ENCODE results near the gene GALM.

GALM gene

GRCh38 chr2:38712413-38712812, 46.5 kb downstream of the GALM start:
- TF ChIP-seq ZNF623 (tag by site-specific recombination; IDR thresholded peaks at IDR 0.05) (no peak), ZSCAN23 (tag by site-specific recombination; IDR thresholded peaks at IDR 0.05) (no peak), BCL11A (tag by site-specific recombination; IDR thresholded peaks at IDR 0.05; ENCODE audit: low read depth) (no peak), ZNF596 (tag by site-specific recombination; IDR thresholded peaks at IDR 0.05) (no peak), ZNF776 (tag by site-specific recombination; IDR thresholded peaks at IDR 0.05; ENCODE audit: borderline replicate concordance) (no peak), ZNF549 (tag by site-specific recombination; IDR thresholded peaks at IDR 0.05) (no peak), ZNF26 (tag by site-specific recombination; IDR thresholded peaks at IDR 0.05) (no peak), HOXC10 (CRISPR knock-in tag; IDR thresholded peaks at IDR 0.05) (no peak), ZNF280D (tag by site-specific recombination; IDR thresholded peaks at IDR 0.05) (no peak), CTCF (tag by site-specific recombination; IDR thresholded peaks at IDR 0.05) (no peak), ZXDB (tag by site-specific recombination; IDR thresholded peaks at IDR 0.05) (no peak), ZSCAN5A (tag by site-specific recombination; IDR thresholded peaks at IDR 0.05) (no peak)
- POLR2A ChIA-PET, result no interaction called here
- CTCF ChIA-PET, result no interaction called here

GRCh38 chr2:38712871-38713270, 47.0 kb downstream of the GALM start:
- Histone ChIP-seq H3K4me1 (ENCODE audit: control insufficient read depth, insufficient read depth, low read length) (no peaks in the 10 kb centered on the region), H3K36me3 (ENCODE audit: control insufficient read depth in 2 of 2, insufficient read depth in 1 of 2, low read length in 2 of 2) (peaks cover 0 to 8% of the 10 kb centered on the region in 2 experiments; a peak in 1 of 3 replicates), H3K4me3 (ENCODE audit: low read depth, low read length) (no peak overlapping the region), H3K27ac (ENCODE audit: extremely low read depth, low read depth, low read length) (no peak overlapping the region), H3K9me3 (ENCODE audit: control insufficient read depth, insufficient read depth, low read depth, low read length) (no peaks in the 10 kb centered on the region)
- CTCF ChIA-PET, result interaction anchor here (0.6 to 1.0 kb wide), 2 partner anchors 9 to 11 kb away, joined by 5 read pairs; no protein-coding TSS in a partner anchor
- POLR2A ChIA-PET, result no interaction called here
- TF ChIP-seq ZNF558 (tag by site-specific recombination; IDR thresholded peaks at IDR 0.05) (no peak), BCL11A (tag by site-specific recombination; IDR thresholded peaks at IDR 0.05; ENCODE audit: low read depth) (no peak), ZNF571 (tag by site-specific recombination; IDR thresholded peaks at IDR 0.05) (no peak), TSHZ1 (tag by site-specific recombination; IDR thresholded peaks at IDR 0.05; ENCODE audit: borderline replicate concordance) (no peak)

More at GRCh38 chr2:38712413-38712812, 46.5 kb downstream of the GALM start:
- Histone ChIP-seq H3K27ac (ENCODE audit: extremely low read depth, low read depth, low read length) (no peak overlapping the region), H3K4me1 (ENCODE audit: control insufficient read depth, insufficient read depth, low read length) (no peaks in the 10 kb centered on the region), H3K9me3 (ENCODE audit: control insufficient read depth, insufficient read depth, low read depth, low read length) (no peaks in the 10 kb centered on the region), H3K36me3 (ENCODE audit: control insufficient read depth in 2 of 2, insufficient read depth in 1 of 2, low read length in 2 of 2) (peaks cover 0 to 8% of the 10 kb centered on the region in 2 experiments; a peak in 1 of 3 replicates), H3K4me3 (ENCODE audit: low read depth, low read length) (no peak overlapping the region)
